ENCODE results near the gene NRTN. TPM values are rescaled to one million over a fixed set of nuclear protein-coding genes. Genes with fewer than 3 reads are reported as not detected.

NRTN gene
- total and polyA plus RNA-seq, 2 of the 13 experiments (the other 11 are each of a cell fraction or from before 2014, with no cell fraction given), result 4.1 to 5.3 TPM

DNA sequence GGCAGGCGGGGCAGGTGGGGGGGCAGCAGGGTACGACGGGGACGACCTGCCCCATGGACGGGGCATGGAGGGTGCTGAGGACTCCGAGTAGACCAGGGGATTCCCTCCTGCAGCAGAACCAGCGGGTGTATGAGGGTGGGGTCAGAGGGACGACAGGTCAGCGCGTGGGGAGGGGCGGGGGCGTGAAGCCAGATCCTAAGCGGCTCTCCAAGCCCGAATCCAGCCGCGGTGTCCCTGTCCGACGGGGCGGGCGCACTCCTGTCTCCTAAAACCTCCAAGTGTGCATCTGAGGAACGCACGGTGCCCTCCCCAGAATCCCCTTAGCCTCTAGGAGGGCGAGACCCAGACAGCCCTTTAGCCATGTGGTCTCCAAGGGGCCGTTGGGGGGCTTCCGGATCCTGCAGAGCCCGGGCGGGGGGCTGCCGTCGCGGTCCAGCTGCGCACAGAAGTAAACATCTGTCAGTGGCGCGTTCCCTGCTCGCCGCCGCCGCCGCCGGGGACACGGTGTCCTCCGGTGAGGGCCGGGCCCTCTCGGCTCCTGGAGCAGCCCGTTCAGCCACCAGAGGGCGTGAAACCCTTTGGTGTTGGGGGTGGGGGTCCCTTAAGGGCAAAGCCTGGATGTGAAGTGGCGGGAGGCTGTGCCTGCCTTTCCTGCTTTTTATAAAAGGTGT lies 730 bp downstream of the NRTN start (continued):
- 0 out of 2 replicates have a peak, but pooled peaks have one; percentile 69 for TF ChIP-seq ZSCAN31 (CRISPR knock-in tag; IDR thresholded peaks at IDR 0.05; ENCODE audit: low read depth)
- TF ChIP-seq ISX (CRISPR knock-in tag; conservative IDR thresholded peaks at IDR 0.05), result no peak
- TF ChIP-seq, protein P1, sequence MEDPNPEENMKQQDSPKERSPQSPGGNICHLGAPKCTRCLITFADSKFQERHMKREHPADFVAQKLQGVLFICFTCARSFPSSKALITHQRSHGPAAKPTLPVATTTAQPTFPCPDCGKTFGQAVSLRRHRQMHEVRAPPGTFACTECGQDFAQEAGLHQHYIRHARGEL (CRISPR knock-in tag; IDR thresholded peaks at IDR 0.05), result 0 out of 2 replicates have a peak, but pooled peaks have one; percentile 64
- TF ChIP-seq BRD4 (CRISPR knock-in tag; IDR thresholded peaks at IDR 0.05), result no peak
- TF ChIP-seq ATM (IDR thresholded peaks at IDR 0.05; ENCODE audit: borderline replicate concordance), result no peak
- TF ChIP-seq TOPORS (CRISPR knock-in tag; IDR thresholded peaks at IDR 0.05), result no peak
- TF ChIP-seq ZNF703 (CRISPR knock-in tag; IDR thresholded peaks at IDR 0.05; ENCODE audit: borderline replicate concordance), result no peak
- no peak for TF ChIP-seq RBAK (CRISPR knock-in tag; IDR thresholded peaks at IDR 0.05)
- peak; percentile 59; the same call in 1 of the 2 replicates for TF ChIP-seq NFKB2 (CRISPR knock-in tag; IDR thresholded peaks at IDR 0.05; ENCODE audit: borderline replicate concordance)
- no peak for TF ChIP-seq BORCS8-MEF2B (CRISPR knock-in tag; IDR thresholded peaks at IDR 0.05)
- TF ChIP-seq KMT2A (CRISPR knock-in tag; IDR thresholded peaks at IDR 0.05), result no peak
- no peak for TF ChIP-seq THYN1 (CRISPR knock-in tag; IDR thresholded peaks at IDR 0.05; ENCODE audit: borderline replicate concordance, low read depth)
- TF ChIP-seq MAZ (IDR thresholded peaks at IDR 0.05; ENCODE audit: borderline replicate concordance, low read depth, low read length), result peak; percentile 75; the same call in 1 of the 2 replicates
- peak; percentile 75; the same call in 1 of the 2 replicates for TF ChIP-seq MAZ (CRISPR knock-in tag; IDR thresholded peaks at IDR 0.05; ENCODE audit: low read depth)
- TF ChIP-seq, protein P2, sequence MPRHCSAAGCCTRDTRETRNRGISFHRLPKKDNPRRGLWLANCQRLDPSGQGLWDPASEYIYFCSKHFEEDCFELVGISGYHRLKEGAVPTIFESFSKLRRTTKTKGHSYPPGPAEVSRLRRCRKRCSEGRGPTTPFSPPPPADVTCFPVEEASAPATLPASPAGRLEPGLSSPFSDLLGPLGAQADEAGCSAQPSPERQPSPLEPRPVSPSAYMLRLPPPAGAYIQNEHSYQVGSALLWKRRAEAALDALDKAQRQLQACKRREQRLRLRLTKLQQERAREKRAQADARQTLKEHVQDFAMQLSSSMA (CRISPR knock-in tag; IDR thresholded peaks at IDR 0.05), result no peak
- TF ChIP-seq TMF1 (CRISPR knock-in tag; IDR thresholded peaks at IDR 0.05; ENCODE audit: low read depth), result no peak
- no peak for TF ChIP-seq ZNF839 (CRISPR knock-in tag; IDR thresholded peaks at IDR 0.05; ENCODE audit: borderline replicate concordance)
- TF ChIP-seq KDM6A (CRISPR knock-in tag; IDR thresholded peaks at IDR 0.05; ENCODE audit: low read depth), result no peak
- TF ChIP-seq, protein P3, sequence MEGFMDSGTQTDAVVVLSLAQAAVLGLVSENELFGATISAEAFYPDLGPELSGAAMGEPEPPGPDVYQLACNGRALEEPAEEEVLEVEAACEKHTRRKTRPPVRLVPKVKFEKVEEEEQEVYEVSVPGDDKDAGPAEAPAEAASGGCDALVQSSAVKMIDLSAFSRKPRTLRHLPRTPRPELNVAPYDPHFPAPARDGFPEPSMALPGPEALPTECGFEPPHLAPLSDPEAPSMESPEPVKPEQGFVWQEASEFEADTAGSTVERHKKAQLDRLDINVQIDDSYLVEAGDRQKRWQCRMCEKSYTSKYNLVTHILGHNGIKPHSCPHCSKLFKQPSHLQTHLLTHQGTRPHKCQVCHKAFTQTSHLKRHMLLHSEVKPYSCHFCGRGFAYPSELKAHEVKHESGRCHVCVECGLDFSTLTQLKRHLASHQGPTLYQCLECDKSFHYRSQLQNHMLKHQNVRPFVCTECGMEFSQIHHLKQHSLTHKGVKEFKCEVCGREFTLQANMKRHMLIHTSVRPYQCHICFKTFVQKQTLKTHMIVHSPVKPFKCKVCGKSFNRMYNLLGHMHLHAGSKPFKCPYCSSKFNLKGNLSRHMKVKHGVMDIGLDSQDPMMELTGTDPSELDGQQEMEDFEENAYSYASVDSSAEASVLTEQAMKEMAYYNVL (CRISPR knock-in tag; IDR thresholded peaks at IDR 0.05; ENCODE audit: borderline replicate concordance), result 0 out of 2 replicates have a peak, but pooled peaks have one; percentile 38
- TF ChIP-seq ZKSCAN1 (IDR thresholded peaks at IDR 0.05; ENCODE audit: low read length), result no peak
- TF ChIP-seq MED13 (CRISPR knock-in tag; IDR thresholded peaks at IDR 0.05), result no peak
- TF ChIP-seq ZNF724P (CRISPR knock-in tag; IDR thresholded peaks at IDR 0.05; ENCODE audit: borderline replicate concordance), result no peak
- TF ChIP-seq CENPX (CRISPR knock-in tag; IDR thresholded peaks at IDR 0.05), result no peak
- TF ChIP-seq HNRNPLL (IDR thresholded peaks at IDR 0.05; ENCODE audit: low read depth, low read length, poor library complexity, severe bottlenecking), result peak; percentile 39
- peak; percentile 71 for TF ChIP-seq SAP130 (CRISPR knock-in tag; IDR thresholded peaks at IDR 0.05; ENCODE audit: low read depth)
- peak; percentile 70; the same call in 1 of the 2 replicates for TF ChIP-seq ZNF788 (CRISPR knock-in tag; IDR thresholded peaks at IDR 0.05; ENCODE audit: borderline replicate concordance)
- peak; percentile 65; the same call in 1 of the 2 replicates for TF ChIP-seq ZNF776 (CRISPR knock-in tag; IDR thresholded peaks at IDR 0.05)
- peak; percentile 55; the same call in 1 of the 2 replicates for TF ChIP-seq ERF (CRISPR knock-in tag; IDR thresholded peaks at IDR 0.05)
- TF ChIP-seq ZNF354B (CRISPR knock-in tag; IDR thresholded peaks at IDR 0.05), result no peak
- no peak for TF ChIP-seq ZSCAN9 (CRISPR knock-in tag; IDR thresholded peaks at IDR 0.05; ENCODE audit: borderline replicate concordance)
